ENCODE data around the gene NOC2L. TPM values are rescaled to one million over a fixed set of nuclear protein-coding genes. Genes with fewer than 3 reads are reported as not detected.

NOC2L gene
- total RNA-seq, 1 donor from 2014 or later = 150 TPM

GRCh38 chr1:929712-930632 is 29.1 kb downstream of the NOC2L start:
- Mint-ChIP-seq H3K4me3 (ENCODE audit: low read depth) (no peak overlapping the region), H3K4me1 (ENCODE audit: low read depth) (no peaks in the 10 kb centered on the region)
- no peak for DNase-seq (ENCODE audit: low spot score)

GRCh38 chr1:928825-929661 is 30.0 kb downstream of the NOC2L start:
- no peaks in the 10 kb centered on the region for H3K4me1 Mint-ChIP-seq (ENCODE audit: low read depth)
- no peak for DNase-seq (ENCODE audit: low spot score)
- intact Hi-C loops (cut with micrococcal nuclease) = no loop called here
- H3K9me3 Mint-ChIP-seq = no peaks in the 10 kb centered on the region
- no peak overlapping the region for H3K27ac Mint-ChIP-seq
- no peaks in the 10 kb centered on the region for H3K36me3 Mint-ChIP-seq (ENCODE audit: low read depth)
- H3K27me3 Mint-ChIP-seq (ENCODE audit: low read depth) = peaks cover 39% of the 10 kb centered on the region
- H3K4me3 Mint-ChIP-seq (ENCODE audit: low read depth) = no peak overlapping the region

More at GRCh38 chr1:929712-930632, 29.1 kb downstream of the NOC2L start:
- H3K27me3 Mint-ChIP-seq (ENCODE audit: low read depth) = peaks cover 42% of the 10 kb centered on the region
- no peaks in the 10 kb centered on the region for H3K36me3 Mint-ChIP-seq (ENCODE audit: low read depth)
- intact Hi-C loops (cut with micrococcal nuclease) = no loop called here
- no peak overlapping the region for H3K27ac Mint-ChIP-seq
- no peaks in the 10 kb centered on the region for H3K9me3 Mint-ChIP-seq

GRCh38 chr1:927748-928147 is 31.3 kb downstream of the NOC2L start:
- Mint-ChIP-seq H3K27ac (no peak overlapping the region), H3K4me1 (ENCODE audit: low read depth) (peaks cover 4% of the 10 kb centered on the region), H3K27me3 (ENCODE audit: low read depth) (peaks cover 39% of the 10 kb centered on the region), H3K4me3 (ENCODE audit: low read depth) (no peak overlapping the region), H3K9me3 (no peaks in the 10 kb centered on the region), H3K36me3 (ENCODE audit: low read depth) (no peaks in the 10 kb centered on the region)
- intact Hi-C loops (cut with micrococcal nuclease) = no loop called here
- DNase-seq (ENCODE audit: low spot score) = no peak

- no peak for DNase-seq (ENCODE audit: low spot score)
- Mint-ChIP-seq H3K27me3 (ENCODE audit: low read depth) (peaks cover 45% of the 10 kb centered on the region), H3K9me3 (no peaks in the 10 kb centered on the region), H3K4me1 (ENCODE audit: low read depth) (peaks cover 4% of the 10 kb centered on the region), H3K4me3 (ENCODE audit: low read depth) (no peak overlapping the region), H3K36me3 (ENCODE audit: low read depth) (no peaks in the 10 kb centered on the region), H3K27ac (no peak overlapping the region)
- intact Hi-C loops (cut with micrococcal nuclease) = no loop called here
These were observed 31.8 kb downstream of the NOC2L start for GRCh38 chr1:927234-927633.

- no peak overlapping the region for H3K4me3 Mint-ChIP-seq (ENCODE audit: low read depth)
- intact Hi-C loops (cut with micrococcal nuclease) = no loop called here
- H3K27ac Mint-ChIP-seq = no peak overlapping the region
These were observed 33.3 kb downstream of the NOC2L start for GRCh38 chr1:925561-926421.

GRCh38 chr1:924656-925560 is 34.1 kb downstream of the NOC2L start:
- no peaks in the 10 kb centered on the region for H3K36me3 Mint-ChIP-seq (ENCODE audit: low read depth)
- peaks cover 4% of the 10 kb centered on the region for H3K4me1 Mint-ChIP-seq (ENCODE audit: low read depth)

More at GRCh38 chr1:925561-926421, 33.3 kb downstream of the NOC2L start:
- DNase-seq (ENCODE audit: low spot score) = no peak
- Mint-ChIP-seq H3K36me3 (ENCODE audit: low read depth) (no peaks in the 10 kb centered on the region), H3K9me3 (no peaks in the 10 kb centered on the region), H3K4me1 (ENCODE audit: low read depth) (peaks cover 4% of the 10 kb centered on the region), H3K27me3 (ENCODE audit: low read depth) (peaks cover 48% of the 10 kb centered on the region)

GRCh38 chr1:923991-924655 is 34.9 kb downstream of the NOC2L start:
- no peaks in the 10 kb centered on the region for H3K36me3 Mint-ChIP-seq (ENCODE audit: low read depth)
- H3K4me3 Mint-ChIP-seq (ENCODE audit: low read depth) = no peak overlapping the region
- no peaks in the 10 kb centered on the region for H3K9me3 Mint-ChIP-seq
- H3K27ac Mint-ChIP-seq = no peak overlapping the region
- peaks cover 50% of the 10 kb centered on the region for H3K27me3 Mint-ChIP-seq (ENCODE audit: low read depth)
- peaks cover 4% of the 10 kb centered on the region for H3K4me1 Mint-ChIP-seq (ENCODE audit: low read depth)
- DNase-seq (ENCODE audit: low spot score) = no peak
- intact Hi-C loops (cut with micrococcal nuclease) = loop anchor here (2.0 kb wide), 1 partner anchor 53 kb away; no protein-coding TSS in a partner anchor

More at GRCh38 chr1:924656-925560, 34.1 kb downstream of the NOC2L start:
- DNase-seq (ENCODE audit: low spot score) = no peak
- Mint-ChIP-seq H3K27ac (no peak overlapping the region), H3K27me3 (ENCODE audit: low read depth) (peaks cover 54% of the 10 kb centered on the region), H3K9me3 (no peaks in the 10 kb centered on the region), H3K4me3 (ENCODE audit: low read depth) (no peak overlapping the region)
- intact Hi-C loops (cut with micrococcal nuclease) = no loop called here

GRCh38 chr1:923131-923990 is 35.7 kb downstream of the NOC2L start, which contains the start of gene SAMD11:
Gene SAMD11 (plus strand): TSS chr1:923923. CDS start chr1:924432, 509 bp downstream.
- H3K4me3 Mint-ChIP-seq (ENCODE audit: low read depth) = peak within 1 kb of the TSS; percentile 47
- H3K27me3 Mint-ChIP-seq (ENCODE audit: low read depth) = peaks cover 48% of the 10 kb centered on the region
- peak; percentile 32 for DNase-seq (ENCODE audit: low spot score)
- intact Hi-C loops (cut with micrococcal nuclease) = loop anchor here (2.0 kb wide), 1 partner anchor 53 kb away; no protein-coding TSS in a partner anchor
- no peaks in the 10 kb centered on the region for H3K9me3 Mint-ChIP-seq
- H3K27ac Mint-ChIP-seq = no peak within 1 kb of the TSS
- peaks cover 4% of the 10 kb centered on the region for H3K4me1 Mint-ChIP-seq (ENCODE audit: low read depth)
- no peaks in the 10 kb centered on the region for H3K36me3 Mint-ChIP-seq (ENCODE audit: low read depth)

- Mint-ChIP-seq H3K4me1 (ENCODE audit: low read depth) (peaks cover 4% of the 10 kb centered on the region), H3K27me3 (ENCODE audit: low read depth) (peaks cover 37% of the 10 kb centered on the region), H3K36me3 (ENCODE audit: low read depth) (no peaks in the 10 kb centered on the region), H3K9me3 (no peaks in the 10 kb centered on the region), H3K27ac (no peak overlapping the region), H3K4me3 (ENCODE audit: low read depth) (no peak overlapping the region)
- DNase-seq (ENCODE audit: low spot score) = no peak
- intact Hi-C loops (cut with micrococcal nuclease) = no loop called here
These were observed 37.8 kb downstream of the NOC2L start for GRCh38 chr1:921011-921837.

- H3K4me3 Mint-ChIP-seq (ENCODE audit: low read depth) = no peak overlapping the region
- intact Hi-C loops (cut with micrococcal nuclease) = no loop called here
These were observed 38.5 kb downstream of the NOC2L start for GRCh38 chr1:920521-920920.

More at GRCh38 chr1:920521-920920, 38.5 kb downstream of the NOC2L start:
- Mint-ChIP-seq H3K4me1 (ENCODE audit: low read depth) (peaks cover 4% of the 10 kb centered on the region), H3K36me3 (ENCODE audit: low read depth) (no peaks in the 10 kb centered on the region), H3K27me3 (ENCODE audit: low read depth) (peaks cover 33% of the 10 kb centered on the region), H3K27ac (no peak overlapping the region), H3K9me3 (no peaks in the 10 kb centered on the region)
- no peak for DNase-seq (ENCODE audit: low spot score)
